ENCODE results near the gene TMEM108.

DNA sequence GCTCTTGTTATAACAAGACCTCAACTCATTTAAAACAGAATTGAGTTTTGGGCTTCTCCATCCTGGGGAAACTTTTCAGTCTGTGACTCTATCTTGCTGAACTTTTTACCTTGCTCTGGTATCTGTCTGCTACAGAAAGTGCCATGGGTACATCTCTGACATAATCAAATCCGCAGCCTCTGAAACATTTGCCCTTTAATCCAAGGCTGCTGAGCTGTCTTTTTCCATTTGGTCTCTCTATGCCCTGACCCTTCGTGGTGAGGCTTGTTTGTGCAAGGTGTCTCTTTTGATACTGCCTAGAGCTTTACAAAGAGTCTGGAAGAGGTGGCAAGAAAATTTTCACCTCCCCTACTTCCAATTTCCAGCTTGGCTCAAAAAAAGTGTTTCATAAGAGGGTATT lies 11.3 kb downstream of the TMEM108 start:
- no peak for TF ChIP-seq EZH2phosphoT487 (IDR thresholded peaks at IDR 0.05; ENCODE audit: borderline replicate concordance, low read depth)
- TF ChIP-seq NFIC (IDR thresholded peaks at IDR 0.05; ENCODE audit: borderline replicate concordance), result no peak
- TF ChIP-seq, protein P1, sequence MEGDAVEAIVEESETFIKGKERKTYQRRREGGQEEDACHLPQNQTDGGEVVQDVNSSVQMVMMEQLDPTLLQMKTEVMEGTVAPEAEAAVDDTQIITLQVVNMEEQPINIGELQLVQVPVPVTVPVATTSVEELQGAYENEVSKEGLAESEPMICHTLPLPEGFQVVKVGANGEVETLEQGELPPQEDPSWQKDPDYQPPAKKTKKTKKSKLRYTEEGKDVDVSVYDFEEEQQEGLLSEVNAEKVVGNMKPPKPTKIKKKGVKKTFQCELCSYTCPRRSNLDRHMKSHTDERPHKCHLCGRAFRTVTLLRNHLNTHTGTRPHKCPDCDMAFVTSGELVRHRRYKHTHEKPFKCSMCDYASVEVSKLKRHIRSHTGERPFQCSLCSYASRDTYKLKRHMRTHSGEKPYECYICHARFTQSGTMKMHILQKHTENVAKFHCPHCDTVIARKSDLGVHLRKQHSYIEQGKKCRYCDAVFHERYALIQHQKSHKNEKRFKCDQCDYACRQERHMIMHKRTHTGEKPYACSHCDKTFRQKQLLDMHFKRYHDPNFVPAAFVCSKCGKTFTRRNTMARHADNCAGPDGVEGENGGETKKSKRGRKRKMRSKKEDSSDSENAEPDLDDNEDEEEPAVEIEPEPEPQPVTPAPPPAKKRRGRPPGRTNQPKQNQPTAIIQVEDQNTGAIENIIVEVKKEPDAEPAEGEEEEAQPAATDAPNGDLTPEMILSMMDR (IDR thresholded peaks at IDR 0.05), result no peak
- TF ChIP-seq POLR2AphosphoS5 (IDR thresholded peaks at IDR 0.05; ENCODE audit: low read depth, low read length), result no peak
- no peak for TF ChIP-seq RAD21 (IDR thresholded peaks at IDR 0.05; ENCODE audit: low read length)
- no peak for TF ChIP-seq FOXJ3 (CRISPR knock-in tag; IDR thresholded peaks at IDR 0.05)

Data from SK-N-SH (cell line).